AG04450 (cell line): Measurements from ENCODE around the gene C5orf47. TPM values are rescaled to one million over a fixed set of nuclear protein-coding genes. Genes with fewer than 3 reads are reported as not detected.

ENCODE experiments used
- CTCF ChIA-PET: fragments of 300-600, 350-600 bp; formaldehyde crosslinking; extraction: SDS; loops from one replicate; lab custom pipeline; 2022; ENCODE audit warnings: antibody characterized with exemption, inconsistent platforms; lab: Charles Lee
- POLR2A ChIA-PET: fragments of 350-600 bp; formaldehyde crosslinking; extraction: SDS; loops from one replicate; lab custom pipeline; 2021; ENCODE audit warnings: antibody characterized with exemption, inconsistent platforms; lab: Yijun Ruan, JAX
- DNase-seq: peaks from one replicate; pipeline ENCODE4 v3.0.0-alpha.2; 2011; ENCODE audit warnings: low read depth, low spot score
- H3K27ac ChIP-seq: one replicate; pipeline ENCODE4 v1.5.1; 2012; ENCODE audit warnings: low read depth, low read length, control low read depth
- H3K27me3 ChIP-seq: one replicate; pipeline ENCODE4 v1.6.0; 2012; ENCODE audit warnings: low read length; ENCODE audit not compliant: control insufficient read depth, insufficient read depth
- H3K4me3 ChIP-seq: 2 replicates; pipeline ENCODE4 v1.5.1; 2011; ENCODE audit warnings: mild to moderate bottlenecking, low read depth, low read length, control low read depth
- H3K9me3 ChIP-seq: 2 replicates; pipeline ENCODE4 v1.5.1; 2012; ENCODE audit warnings: low read length; ENCODE audit not compliant: control insufficient read depth, insufficient read depth
- polyA plus RNA-seq: library from polyadenylated mRNA; depleted of rRNA; stranded (reverse); fragments of >200 nt; gene quantifications from 2 replicates; pipeline ENCODE4 v1.2.3, GENCODE V29; 2011
- TF ChIP-seq, protein P1 (sequence below): IDR thresholded peaks from 2 replicates; pipeline ENCODE4 v1.5.1; 2011; ENCODE audit warnings: low read depth, low read length, control low read depth, inconsistent platforms

C5orf47 gene
- polyA plus RNA-seq, 1 experiment, result not detected

DNA sequence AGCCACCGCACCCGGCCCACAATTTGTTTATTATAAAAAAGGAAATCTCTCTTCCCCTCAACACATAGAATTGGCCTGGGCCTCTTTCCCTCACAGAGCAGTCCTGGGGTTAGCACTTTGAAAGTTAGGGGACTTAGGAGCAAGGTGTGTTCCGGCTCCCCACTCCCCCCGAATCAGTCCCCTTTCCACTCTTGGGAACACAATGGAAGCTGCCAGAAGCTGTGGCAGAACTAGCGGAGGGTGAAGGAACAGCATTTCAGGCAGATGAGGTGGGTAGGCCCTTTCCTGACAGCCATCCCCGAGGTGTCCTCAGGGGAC lies 16.4 kb upstream of the C5orf47 start:
- H3K4me3 ChIP-seq, result peak overlapping the region; percentile 58
- H3K9me3 ChIP-seq, result no peaks in the 10 kb centered on the region; the same call in 1 of the 2 replicates
- no peak overlapping the region for H3K27ac ChIP-seq
- POLR2A ChIA-PET, result interaction anchor here (1.3 kb wide), 1 partner anchor 9 kb away, joined by 5 read pairs; no protein-coding TSS in a partner anchor
- CTCF ChIA-PET, result interaction anchor here (0.6 to 5.7 kb wide), 39 partner anchors 10 to 1265 kb away, joined by 3 to 222 read pairs (median 5); partner anchors contain the start of gene BOD1
- TF ChIP-seq, protein P1, sequence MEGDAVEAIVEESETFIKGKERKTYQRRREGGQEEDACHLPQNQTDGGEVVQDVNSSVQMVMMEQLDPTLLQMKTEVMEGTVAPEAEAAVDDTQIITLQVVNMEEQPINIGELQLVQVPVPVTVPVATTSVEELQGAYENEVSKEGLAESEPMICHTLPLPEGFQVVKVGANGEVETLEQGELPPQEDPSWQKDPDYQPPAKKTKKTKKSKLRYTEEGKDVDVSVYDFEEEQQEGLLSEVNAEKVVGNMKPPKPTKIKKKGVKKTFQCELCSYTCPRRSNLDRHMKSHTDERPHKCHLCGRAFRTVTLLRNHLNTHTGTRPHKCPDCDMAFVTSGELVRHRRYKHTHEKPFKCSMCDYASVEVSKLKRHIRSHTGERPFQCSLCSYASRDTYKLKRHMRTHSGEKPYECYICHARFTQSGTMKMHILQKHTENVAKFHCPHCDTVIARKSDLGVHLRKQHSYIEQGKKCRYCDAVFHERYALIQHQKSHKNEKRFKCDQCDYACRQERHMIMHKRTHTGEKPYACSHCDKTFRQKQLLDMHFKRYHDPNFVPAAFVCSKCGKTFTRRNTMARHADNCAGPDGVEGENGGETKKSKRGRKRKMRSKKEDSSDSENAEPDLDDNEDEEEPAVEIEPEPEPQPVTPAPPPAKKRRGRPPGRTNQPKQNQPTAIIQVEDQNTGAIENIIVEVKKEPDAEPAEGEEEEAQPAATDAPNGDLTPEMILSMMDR, result no peak
- no peak for DNase-seq
- peaks cover 5% of the 10 kb centered on the region for H3K27me3 ChIP-seq

DNA sequence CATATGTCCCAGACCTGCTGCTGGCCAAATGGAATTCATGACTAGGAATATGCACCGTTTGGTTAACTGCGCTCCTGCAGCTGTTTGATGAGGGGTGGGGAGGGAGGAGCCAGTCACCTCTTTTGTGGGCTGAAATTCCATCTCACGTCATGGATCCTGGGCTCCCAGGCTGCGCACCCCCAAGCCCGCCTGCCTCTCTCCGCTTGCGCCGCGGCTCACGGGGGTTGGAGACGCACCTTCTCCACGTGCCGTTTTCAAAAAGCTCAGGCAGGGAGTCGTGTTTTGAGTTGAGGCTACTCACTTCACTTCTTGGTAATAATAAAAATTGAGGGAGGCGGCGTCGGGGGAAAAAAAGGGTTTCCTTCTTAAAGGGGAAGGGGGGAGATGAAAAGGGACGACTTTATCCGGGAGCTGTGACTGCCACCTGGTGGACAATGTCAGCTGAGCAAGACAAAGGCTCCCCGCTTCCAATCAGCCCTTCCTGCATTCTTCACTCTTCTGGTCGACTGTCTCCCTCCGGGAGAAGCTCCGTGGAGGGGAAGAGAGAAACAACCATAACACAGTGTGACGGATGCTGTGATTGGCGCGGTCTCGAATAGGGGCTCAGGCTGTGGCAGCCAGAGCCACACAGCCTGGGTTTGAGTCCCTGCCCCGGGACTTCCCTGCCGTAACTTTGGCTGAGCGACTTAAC lies 15.9 kb upstream of the C5orf47 start:
- Histone ChIP-seq H3K4me3 (peak overlapping the region; percentile 58), H3K9me3 (no peaks in the 10 kb centered on the region; the same call in 1 of the 2 replicates), H3K27me3 (peaks cover 5% of the 10 kb centered on the region), H3K27ac (no peak overlapping the region)
- ChIA-PET POLR2A (interaction anchor here (0.9 to 1.3 kb wide), 3 partner anchors 10 to 357 kb away, joined by 3 to 8 read pairs (median 5); partner anchors contain the start of gene CPEB4), CTCF (interaction anchor here (0.6 to 5.7 kb wide), 49 partner anchors 10 to 1266 kb away, joined by 3 to 222 read pairs (median 4); partner anchors contain the start of gene BOD1)
- DNase-seq, result peak; percentile 73
- TF ChIP-seq, protein P1, result peak; percentile 82

DNA sequence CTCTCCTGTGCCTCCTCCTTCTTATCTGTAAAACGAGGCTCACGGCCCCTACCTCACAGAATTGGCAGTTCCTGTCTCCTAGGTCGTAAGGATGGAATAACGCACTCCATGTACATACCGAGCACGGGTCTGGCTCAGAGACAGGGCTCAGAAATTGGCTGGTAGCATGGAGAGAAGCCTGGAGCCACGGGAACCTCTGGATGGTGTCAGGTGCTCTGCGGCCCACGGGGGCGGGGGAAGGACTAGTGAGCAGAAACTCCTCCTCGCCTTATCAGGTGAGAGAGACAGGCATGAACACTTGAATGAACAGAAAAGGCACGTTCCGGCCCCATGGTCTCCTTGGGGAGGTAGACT lies 15.4 kb upstream of the C5orf47 start:
- TF ChIP-seq, protein P1, result no peak
- no peak for DNase-seq
- ChIA-PET POLR2A (interaction anchor here (0.9 to 1.3 kb wide), 3 partner anchors 10 to 358 kb away, joined by 3 to 8 read pairs (median 5); partner anchors contain the start of gene CPEB4), CTCF (interaction anchor here (0.6 to 5.7 kb wide), 46 partner anchors 11 to 1266 kb away, joined by 3 to 222 read pairs (median 4); partner anchors contain the start of gene BOD1)
- H3K27ac ChIP-seq, result no peak overlapping the region
- peak overlapping the region; percentile 58 for H3K4me3 ChIP-seq
- peaks cover 5% of the 10 kb centered on the region for H3K27me3 ChIP-seq
- no peaks in the 10 kb centered on the region; the same call in 1 of the 2 replicates for H3K9me3 ChIP-seq

DNA sequence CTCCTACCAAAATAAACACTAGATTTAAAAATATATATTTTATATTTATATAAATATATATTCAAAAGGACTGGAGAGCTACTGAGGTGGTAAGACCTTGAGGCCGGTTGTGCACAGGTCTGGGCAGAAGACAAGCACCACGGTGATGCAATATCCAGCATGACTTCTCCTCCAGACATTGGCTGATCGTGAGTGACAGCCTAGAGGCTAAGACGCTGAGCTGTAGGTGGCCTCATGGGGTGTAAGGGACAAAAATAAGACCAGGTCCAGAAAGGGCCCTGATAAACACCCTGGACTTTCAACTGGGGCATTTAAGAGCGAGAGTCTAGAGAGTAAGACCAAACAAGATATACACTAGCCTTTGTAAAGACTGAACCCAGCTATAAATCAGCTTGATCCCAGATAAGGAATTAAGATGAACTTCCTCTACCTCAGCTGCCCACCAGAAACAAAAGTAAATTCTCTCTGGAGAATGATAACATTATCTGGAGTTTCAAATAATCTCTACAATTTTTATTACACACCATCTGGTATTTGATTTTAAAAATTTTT lies 14.2 kb upstream of the C5orf47 start:
- no peak overlapping the region for H3K27ac ChIP-seq
- DNase-seq, result no peak
- ChIA-PET POLR2A (no interaction called here), CTCF (interaction anchor here (0.6 to 5.7 kb wide), 6 partner anchors 10 to 355 kb away, joined by 3 to 222 read pairs (median 9); partner anchors contain the start of gene BOD1)
- H3K4me3 ChIP-seq, result no peak overlapping the region
- TF ChIP-seq, protein P1, result no peak
- no peaks in the 10 kb centered on the region; the same call in 1 of the 2 replicates for H3K9me3 ChIP-seq
- peaks cover 7% of the 10 kb centered on the region for H3K27me3 ChIP-seq
